ENCODE results near the gene NRGN.

- TF ChIP-seq CTCF (IDR thresholded peaks at IDR 0.05) (no peak), POLR2A (IDR thresholded peaks at IDR 0.05) (no peak)
Observed at GRCh38 chr11:124761301-124762104, 21.8 kb downstream of the NRGN start.
